ENCODE measurements around the gene KLF9. TPM values are rescaled to one million over a fixed set of nuclear protein-coding genes. Genes with fewer than 3 reads are reported as not detected.

The KLF9 gene
- 0.81 and 1.1 TPM in 2 replicates for total RNA-seq (2014; rRNA removed; shearing (Covaris generic))

DNA sequence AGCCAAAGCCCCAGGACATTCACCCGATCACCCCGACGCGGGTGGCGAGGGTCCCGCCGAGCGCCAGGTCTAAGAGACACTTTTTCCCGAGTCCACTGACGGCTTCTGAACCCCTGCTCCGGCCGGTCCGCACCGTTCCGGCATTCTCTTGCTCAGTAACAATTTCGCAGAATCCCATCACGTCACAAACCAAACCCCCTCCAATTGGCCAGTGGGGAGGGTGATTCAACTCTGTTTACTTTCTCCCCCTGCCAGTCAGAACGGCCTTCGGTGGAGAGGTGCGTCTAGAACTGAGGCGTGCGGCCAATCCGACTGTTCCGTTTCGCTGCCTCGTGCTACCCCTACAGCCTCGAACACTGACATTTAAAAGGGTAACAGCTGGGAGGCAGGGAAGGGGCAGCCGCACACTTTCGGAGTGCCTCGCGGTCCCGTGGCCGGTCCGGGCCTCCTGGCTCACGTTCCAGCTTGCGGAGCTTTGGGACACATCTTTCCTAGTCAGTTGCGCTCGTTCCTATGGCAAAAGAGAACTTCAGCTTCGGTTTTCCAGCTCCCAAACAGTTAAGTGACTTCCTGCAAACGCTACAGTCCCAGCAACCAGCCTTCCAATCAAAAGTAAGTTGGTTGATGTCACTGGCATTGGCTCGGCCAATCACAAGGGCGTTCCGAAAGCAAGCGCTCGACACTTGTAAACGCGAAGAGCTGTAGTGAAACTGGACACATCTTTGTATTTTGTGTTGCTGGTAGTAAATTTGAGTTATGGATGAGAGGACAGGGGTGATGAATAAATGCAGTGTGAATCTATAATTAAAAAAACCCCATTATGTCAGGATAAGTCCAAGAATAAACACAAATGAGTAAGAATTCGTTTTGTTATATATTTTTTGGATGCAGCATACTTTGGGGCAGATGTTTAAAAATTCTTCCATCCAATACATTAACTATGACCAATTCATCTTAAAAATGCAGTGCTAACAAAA lies at the start of gene KLF9:
TSS of gene KLF9 (minus strand) at position 859 of the 977 bp plus-strand sequence. CDS start 1,294 bp downstream, outside the sequence.
- peak; percentile 91 for DNase-seq (ENCODE audit: low spot score)

DNA sequence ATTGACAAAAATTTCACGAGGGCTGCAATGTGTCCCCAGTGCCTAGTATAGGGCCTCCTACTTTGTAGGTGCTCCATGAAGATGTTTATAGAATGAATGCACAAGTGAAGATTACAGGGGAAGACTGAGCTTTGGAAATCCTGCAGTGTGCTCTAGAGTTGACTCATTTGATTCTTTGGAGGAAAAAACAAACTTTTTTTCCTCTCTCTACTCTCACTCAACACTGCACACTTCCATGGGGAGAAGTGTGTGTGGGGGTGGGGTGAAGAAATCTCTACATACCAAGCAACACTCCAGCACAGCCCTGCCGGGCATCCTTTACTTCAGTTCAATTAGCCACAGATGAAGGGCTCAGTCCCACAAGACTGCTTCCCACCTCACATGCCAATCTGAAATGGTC lies 49.4 kb upstream of the KLF9 start:
- DNase-seq (ENCODE audit: low spot score) = no peak

- no peak for DNase-seq (ENCODE audit: low spot score)
Measured at GRCh38 chr9:70462300-70462699, 47.8 kb upstream of the KLF9 start.

- DNase-seq (ENCODE audit: low spot score) = no peak
Measured at GRCh38 chr9:70457235-70457634, 42.8 kb upstream of the KLF9 start.

DNA sequence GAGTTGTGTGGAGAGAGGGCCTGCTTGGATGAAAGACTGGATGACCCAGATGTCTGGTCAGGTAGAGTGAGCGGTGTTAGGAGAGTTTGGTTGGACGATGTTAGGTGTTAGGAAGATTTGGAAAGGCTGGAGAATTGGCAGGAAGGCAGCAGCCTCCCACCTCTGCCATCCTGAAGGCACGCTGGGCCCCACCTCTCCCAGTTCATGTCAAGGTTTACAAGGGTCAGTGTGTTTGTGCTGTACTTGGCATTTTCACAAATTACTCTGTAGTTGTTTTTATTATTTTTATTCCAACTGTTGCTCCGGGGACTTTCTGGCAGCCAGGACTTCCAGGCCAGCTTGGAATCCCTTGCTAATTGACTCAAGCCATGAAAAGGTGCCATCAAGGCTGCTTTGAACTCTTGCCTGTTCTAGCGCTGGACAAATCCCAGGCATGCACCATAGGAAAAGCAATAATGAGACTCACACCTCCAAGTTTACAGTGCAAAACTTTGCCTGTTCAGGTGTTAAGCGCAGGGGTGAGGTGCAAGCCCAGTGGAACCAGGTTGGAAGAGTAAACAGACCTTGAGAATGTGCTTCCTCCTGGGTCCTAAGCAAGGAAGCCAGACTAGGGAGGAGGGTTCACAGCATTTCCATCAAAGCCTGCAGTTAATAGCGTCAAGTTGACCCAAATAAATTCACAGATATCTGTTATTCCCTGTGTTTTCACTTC lies 41.7 kb upstream of the KLF9 start:
- no peak for DNase-seq (ENCODE audit: low spot score)

DNA sequence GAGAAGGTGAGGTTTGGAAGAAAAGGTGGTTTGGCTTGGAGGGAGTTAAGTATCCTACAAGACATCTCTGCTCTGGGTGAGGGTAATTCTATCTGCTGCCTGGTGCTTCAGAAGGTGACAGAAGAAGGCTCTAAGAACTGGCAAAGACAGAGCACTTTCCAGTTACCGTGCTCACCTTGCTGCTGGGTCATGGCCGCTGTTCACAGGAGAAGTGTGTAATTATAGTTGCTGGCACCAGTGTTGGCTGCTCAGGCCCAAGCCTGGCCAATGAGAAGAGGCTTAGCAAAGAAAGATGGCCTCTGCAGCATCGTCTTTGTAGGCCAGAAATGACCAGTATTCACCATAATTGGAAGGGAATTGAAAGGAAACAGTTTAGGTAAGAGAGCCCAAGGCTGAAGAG lies 37.9 kb upstream of the KLF9 start:
- DNase-seq (ENCODE audit: low spot score) = no peak

DNA sequence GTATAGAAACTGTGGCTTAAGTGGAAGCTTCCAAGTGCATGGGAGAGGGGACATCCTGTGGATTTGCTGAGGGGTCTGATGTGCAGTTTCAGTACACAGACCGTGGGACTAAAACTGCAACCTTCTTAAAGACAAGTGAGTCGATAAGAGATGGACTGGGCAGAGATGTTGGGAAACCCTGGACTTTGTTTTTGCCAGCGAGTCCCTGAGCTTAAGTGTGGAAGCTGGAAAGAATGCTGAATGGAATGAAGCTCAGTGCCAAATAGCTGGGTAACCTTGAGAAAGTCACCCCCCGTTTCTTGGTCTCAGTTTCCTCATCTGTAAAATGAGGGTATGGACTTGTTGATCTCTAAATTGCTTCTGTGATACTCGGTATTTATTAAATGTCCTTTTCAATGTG lies 37.3 kb upstream of the KLF9 start:
- DNase-seq (ENCODE audit: low spot score) = no peak

GRCh38 chr9:70450738-70451137 lies 36.3 kb upstream of the KLF9 start:
- DNase-seq (ENCODE audit: low spot score) = no peak

- no peak for DNase-seq (ENCODE audit: low spot score)
Measured at GRCh38 chr9:70449461-70449860, 35.0 kb upstream of the KLF9 start.

DNA sequence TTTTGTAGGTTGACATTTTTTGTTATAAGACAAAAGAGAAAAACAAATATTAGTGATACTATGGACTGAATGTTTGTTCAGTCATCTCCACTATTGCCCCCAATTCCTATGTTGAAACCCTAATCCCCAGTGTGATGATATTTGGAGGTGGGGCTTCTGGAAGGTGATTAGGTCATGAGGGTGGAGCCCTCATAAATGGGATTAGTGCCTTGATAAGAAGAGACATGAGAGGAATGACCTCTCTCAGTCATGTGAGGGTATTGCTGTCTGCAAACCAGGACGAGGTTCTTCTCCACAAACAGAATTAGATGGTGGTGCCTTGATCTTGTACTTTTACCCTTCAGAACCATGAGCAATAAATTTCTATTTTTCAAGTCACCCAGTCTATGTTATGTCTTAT lies 34.5 kb upstream of the KLF9 start:
- no peak for DNase-seq (ENCODE audit: low spot score)

- no peak for DNase-seq (ENCODE audit: low spot score)
Measured at GRCh38 chr9:70444904-70445303, 30.4 kb upstream of the KLF9 start.

- no peak for DNase-seq (ENCODE audit: low spot score)
Measured at GRCh38 chr9:70442328-70442848, 27.9 kb upstream of the KLF9 start.

DNA sequence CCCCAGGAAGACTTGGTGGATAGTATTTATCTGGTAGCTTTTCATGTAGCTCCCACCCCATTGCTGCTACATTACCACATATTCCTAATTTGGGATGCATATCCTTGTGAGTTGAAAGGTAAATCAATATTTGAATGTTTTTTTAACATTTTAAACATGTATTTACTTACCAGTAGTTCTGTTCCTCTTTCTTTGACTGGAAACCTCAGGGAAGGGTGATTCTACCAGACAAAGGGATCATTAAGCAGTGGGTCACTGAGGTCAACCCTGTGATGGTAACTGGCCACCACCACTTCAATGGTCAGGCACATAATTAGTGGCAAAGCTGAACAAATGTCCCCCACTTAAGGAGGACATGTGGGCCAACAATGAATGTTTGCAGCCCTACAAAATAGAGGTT lies 27.2 kb upstream of the KLF9 start:
- no peak for DNase-seq (ENCODE audit: low spot score)

DNA sequence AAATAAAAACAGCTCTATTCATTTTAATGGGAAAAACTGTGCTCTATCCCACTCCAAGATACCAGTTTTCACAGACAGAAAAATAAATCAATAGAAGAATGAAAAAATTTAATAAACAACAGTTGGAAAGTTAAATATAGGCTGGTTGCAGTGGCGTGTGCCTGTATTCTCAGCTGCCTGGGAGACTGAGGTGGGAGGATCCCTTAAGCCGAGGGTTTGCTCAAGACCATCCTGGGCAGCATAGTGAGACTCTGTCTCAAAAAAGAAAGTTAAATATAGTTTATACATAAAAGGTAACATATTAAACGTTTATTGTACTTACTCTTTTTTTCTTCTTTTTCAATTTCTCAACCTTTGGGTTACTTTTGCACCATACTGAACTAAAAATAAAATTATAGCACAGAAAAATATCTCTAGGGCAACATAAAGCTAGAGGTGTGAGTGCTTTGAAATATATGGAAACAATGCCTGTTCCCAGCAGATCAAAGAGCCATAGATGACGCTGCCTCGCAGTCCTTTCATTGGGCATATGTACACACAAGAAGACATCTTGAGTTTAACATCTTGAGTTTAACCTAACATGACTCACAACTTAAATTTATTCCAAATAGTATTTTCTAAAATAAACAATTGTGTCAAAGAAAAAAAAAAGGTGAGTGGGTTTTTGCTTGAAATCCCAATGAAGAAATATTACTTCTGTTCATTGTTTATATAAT lies 25.7 kb upstream of the KLF9 start:
- DNase-seq (ENCODE audit: low spot score) = no peak

DNA sequence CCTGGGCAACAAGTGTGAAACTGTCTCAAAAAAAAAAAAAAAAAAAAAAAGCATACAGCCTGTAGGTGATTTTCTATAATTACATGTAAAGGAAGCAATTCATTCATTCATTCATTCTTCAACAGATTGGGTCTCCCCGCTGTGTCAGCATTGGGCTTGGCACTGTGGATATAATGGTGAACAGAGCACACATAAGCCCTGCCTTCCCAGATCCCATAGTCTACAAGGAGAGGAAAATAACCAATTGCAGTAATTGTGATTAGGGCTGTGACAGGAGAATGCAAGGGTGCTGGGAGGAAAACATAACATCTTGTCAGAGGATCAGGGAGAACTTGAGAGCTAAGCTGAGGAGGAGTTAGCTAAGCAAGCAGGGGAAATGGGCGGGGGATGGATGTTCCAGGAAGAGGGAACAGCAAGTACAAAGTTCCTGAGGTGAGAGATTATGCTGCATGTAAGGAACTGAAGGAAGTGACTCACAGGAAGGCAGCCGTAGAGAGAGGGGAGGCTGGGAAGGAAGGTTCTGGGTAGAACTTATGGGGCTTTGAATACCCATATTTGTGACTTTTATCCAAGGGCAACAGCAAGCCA lies 24.0 kb upstream of the KLF9 start:
- DNase-seq (ENCODE audit: low spot score) = peak; percentile 90

GRCh38 chr9:70435948-70436347 lies 21.5 kb upstream of the KLF9 start:
- peak; percentile 66 for DNase-seq (ENCODE audit: low spot score)

DNA sequence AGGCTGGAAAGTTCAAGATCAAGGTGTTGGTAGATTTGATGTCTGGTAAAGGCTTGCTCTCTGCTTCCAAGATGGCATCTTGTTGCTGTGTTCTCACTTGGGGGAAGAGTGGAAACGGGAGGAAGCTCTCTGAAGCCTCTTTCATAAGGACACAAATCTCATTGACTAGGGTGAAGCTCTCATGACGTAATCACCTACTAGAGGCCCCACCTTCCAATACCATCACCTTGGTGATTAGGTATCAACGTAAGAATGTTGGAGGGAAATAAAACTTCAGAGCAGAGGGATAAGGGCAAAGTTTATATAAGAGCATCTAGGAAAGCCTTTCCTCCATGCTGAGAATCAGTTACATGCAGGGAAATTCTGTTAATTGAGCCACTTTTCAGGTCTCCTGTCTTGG lies 15.4 kb upstream of the KLF9 start:
- DNase-seq (ENCODE audit: low spot score) = no peak

- DNase-seq (ENCODE audit: low spot score) = no peak
Measured at GRCh38 chr9:70428781-70429180, 14.3 kb upstream of the KLF9 start.

DNA sequence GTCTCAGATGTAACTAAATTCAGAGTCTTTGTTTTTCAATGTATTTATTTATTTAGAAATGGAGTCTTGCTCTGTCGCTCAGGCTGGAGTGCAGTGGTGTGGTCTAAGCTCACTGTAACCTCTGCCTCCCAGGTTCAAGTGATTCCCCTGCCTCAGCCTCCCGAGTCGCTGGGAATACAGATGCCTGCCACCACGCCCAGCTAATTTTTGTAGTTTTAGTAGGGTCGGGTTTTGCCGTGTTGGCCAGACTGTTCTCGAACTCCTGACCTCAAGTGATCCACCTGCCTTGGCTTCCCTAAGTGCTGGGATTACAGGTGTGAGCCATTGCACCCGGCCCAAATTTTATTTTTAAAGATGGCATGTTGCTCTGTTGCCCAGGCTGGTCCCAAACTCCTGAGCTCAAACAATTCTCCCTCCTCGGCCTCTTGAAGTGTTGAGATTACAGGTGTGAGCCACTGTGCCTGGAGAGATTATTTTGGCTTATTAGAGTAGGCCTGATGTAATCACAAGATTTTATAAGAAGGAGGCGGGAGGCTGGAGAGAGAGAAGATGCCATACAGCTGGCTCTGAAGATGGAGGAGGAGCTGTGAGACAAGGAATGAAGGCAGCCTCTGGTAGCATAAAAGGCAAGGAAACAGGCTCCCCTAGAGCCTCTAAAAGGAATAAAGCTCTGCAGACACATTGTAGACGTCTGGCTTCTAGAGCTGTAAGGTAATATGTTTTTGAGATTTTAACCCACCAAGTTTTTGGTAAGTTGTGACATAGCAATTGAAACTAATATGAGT lies 12.9 kb upstream of the KLF9 start:
- no peak for DNase-seq (ENCODE audit: low spot score)

DNA sequence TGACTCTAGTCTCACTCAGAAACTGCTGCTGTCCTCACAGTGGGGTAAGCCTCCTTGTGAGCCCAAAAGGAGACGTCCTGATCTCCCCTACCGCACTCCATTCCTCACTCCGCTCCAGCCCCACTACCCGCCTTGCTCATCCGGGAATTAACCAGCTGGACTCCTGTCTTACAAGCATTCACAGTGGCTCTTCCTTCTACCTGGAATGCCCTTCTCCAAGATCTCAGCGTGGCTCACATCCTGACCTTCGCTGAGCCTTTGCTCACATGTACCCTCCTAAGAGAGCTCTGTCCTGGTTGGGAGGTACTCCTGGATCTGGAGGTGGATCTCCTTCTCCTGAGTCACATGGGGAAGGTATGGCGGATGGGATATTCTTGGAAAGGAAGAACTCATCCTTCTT lies 10.7 kb upstream of the KLF9 start:
- no peak for DNase-seq (ENCODE audit: low spot score)
